HEK293 (cell line): ENCODE data around the gene FTCD.

Experiments
- CTCF ChIA-PET: fragments of 350-600 bp; formaldehyde crosslinking; extraction: SDS; loops from one replicate; lab custom pipeline; 2021; ENCODE audit warnings: antibody characterized with exemption; lab: Yijun Ruan, JAX
- POLR2A ChIA-PET: fragments of 300-600 bp; formaldehyde crosslinking; extraction: SDS; loops from one replicate; lab custom pipeline; 2020; ENCODE audit warnings: antibody characterized with exemption, inconsistent platforms; lab: Yijun Ruan, JAX
- H3K27ac ChIP-seq: fragments of 200-500 bp; sonication (Bioruptor generic); 2 replicates; pipeline ENCODE4 v1.5.1; 2014; ENCODE audit warnings: low read depth, low read length, control low read depth, inconsistent platforms; ENCODE audit errors: extremely low read depth
- H3K36me3 ChIP-seq, 2 experiments: fragments of 200-500 bp in 1 of 2; sonication (Bioruptor generic) in 1 of 2; 1 replicate in 1 of 2; 2 replicates in 1 of 2; pipeline ENCODE4 v1.5.1; 2014 to 2017; ENCODE audit warnings: inconsistent platforms in 2 of 2, low read length in 2 of 2; ENCODE audit not compliant: control insufficient read depth in 2 of 2, insufficient read depth in 1 of 2
- H3K4me1 ChIP-seq: fragments of 200-500 bp; sonication (Bioruptor generic); 2 replicates; pipeline ENCODE4 v1.5.1; 2014; ENCODE audit warnings: mild to moderate bottlenecking, low read length, inconsistent platforms; ENCODE audit not compliant: control insufficient read depth, insufficient read depth
- H3K4me3 ChIP-seq: 2 replicates; pipeline ENCODE4 v1.5.1; 2011; ENCODE audit warnings: low read depth, mild to moderate bottlenecking, control low read depth, low read length, moderate library complexity
- H3K9me3 ChIP-seq: fragments of 200-500 bp; sonication (Bioruptor generic); 2 replicates; pipeline ENCODE4 v1.5.1; 2014; ENCODE audit warnings: low read depth, low read length, inconsistent platforms; ENCODE audit not compliant: control insufficient read depth, insufficient read depth
- BCL11B ChIP-seq: fragments of 450-650 bp; formaldehyde crosslinking; IDR thresholded peaks from 2 replicates; pipeline ENCODE4 v1.5.1; 2016; ENCODE audit warnings: low read depth, missing biosample characterization, missing genetic modification characterization
- EGR2 ChIP-seq: fragments of 450-650 bp; formaldehyde crosslinking; IDR thresholded peaks from 2 replicates; pipeline ENCODE4 v1.5.1; 2016; ENCODE audit warnings: low read depth, missing biosample characterization, missing genetic modification characterization
- GFI1B ChIP-seq: fragments of 450-650 bp; formaldehyde crosslinking; IDR thresholded peaks from 2 replicates; pipeline ENCODE4 v1.5.1; 2016; ENCODE audit warnings: missing biosample characterization, missing genetic modification characterization
- GLIS1 ChIP-seq: fragments of 450-650 bp; formaldehyde crosslinking; IDR thresholded peaks from 2 replicates; pipeline ENCODE4 v1.5.1; 2016; ENCODE audit warnings: missing biosample characterization, missing genetic modification characterization
- KLF16 ChIP-seq: fragments of 450-650 bp; formaldehyde crosslinking; IDR thresholded peaks from 2 replicates; pipeline ENCODE4 v1.5.1; 2017; ENCODE audit warnings: missing biosample characterization, missing genetic modification characterization
- OVOL3 ChIP-seq: fragments of 450-650 bp; formaldehyde crosslinking; IDR thresholded peaks from 2 replicates; pipeline ENCODE4 v1.5.1; 2016; ENCODE audit warnings: missing biosample characterization, missing genetic modification characterization
- SP2 ChIP-seq: fragments of 450-650 bp; formaldehyde crosslinking; IDR thresholded peaks from 2 replicates; pipeline ENCODE4 v1.5.1; 2016; ENCODE audit warnings: missing biosample characterization, missing genetic modification characterization
- SP7 ChIP-seq: fragments of 450-650 bp; formaldehyde crosslinking; IDR thresholded peaks from 2 replicates; pipeline ENCODE4 v1.5.1; 2016; ENCODE audit warnings: missing biosample characterization, missing genetic modification characterization
- ZBTB21 ChIP-seq: fragments of 450-650 bp; formaldehyde crosslinking; IDR thresholded peaks from 2 replicates; pipeline ENCODE4 v1.5.1; 2017; ENCODE audit warnings: missing biosample characterization, missing genetic modification characterization
- ZBTB7A ChIP-seq: fragments of 450-650 bp; formaldehyde crosslinking; IDR thresholded peaks from 2 replicates; pipeline ENCODE4 v1.5.1; 2016; ENCODE audit warnings: low read depth, missing biosample characterization, missing genetic modification characterization
- ZFHX2 ChIP-seq: fragments of 450-650 bp; formaldehyde crosslinking; conservative IDR thresholded peaks from 2 replicates; pipeline ENCODE4 v1.5.1; 2016; ENCODE audit warnings: missing biosample characterization, missing genetic modification characterization
- ZNF292 ChIP-seq: fragments of 450-650 bp; formaldehyde crosslinking; IDR thresholded peaks from 2 replicates; pipeline ENCODE4 v1.5.1; 2016; ENCODE audit warnings: low read depth, missing biosample characterization, missing genetic modification characterization, borderline replicate concordance
- ZNF350 ChIP-seq: fragments of 450-650 bp; formaldehyde crosslinking; IDR thresholded peaks from 2 replicates; pipeline ENCODE4 v1.5.0; 2017; ENCODE audit warnings: missing biosample characterization, mild to moderate bottlenecking, missing genetic modification characterization
- ZNF394 ChIP-seq: fragments of 450-650 bp; formaldehyde crosslinking; IDR thresholded peaks from 2 replicates; pipeline ENCODE4 v1.5.1; 2016; ENCODE audit warnings: missing biosample characterization, missing genetic modification characterization, mild to moderate bottlenecking, moderate library complexity, borderline replicate concordance
- ZNF416 ChIP-seq: fragments of 450-650 bp; formaldehyde crosslinking; IDR thresholded peaks from 2 replicates; pipeline ENCODE4 v1.5.1; 2016; ENCODE audit warnings: missing biosample characterization, missing genetic modification characterization
- ZNF48 ChIP-seq: fragments of 450-650 bp; formaldehyde crosslinking; IDR thresholded peaks from 2 replicates; pipeline ENCODE4 v1.5.1; 2016; ENCODE audit warnings: missing biosample characterization, missing genetic modification characterization
- ZNF600 ChIP-seq: fragments of 450-650 bp; formaldehyde crosslinking; IDR thresholded peaks from 2 replicates; pipeline ENCODE4 v1.5.1; 2016; ENCODE audit warnings: missing biosample characterization, missing genetic modification characterization
- ZNF629 ChIP-seq: fragments of 450-650 bp; formaldehyde crosslinking; IDR thresholded peaks from 2 replicates; pipeline ENCODE4 v1.5.1; 2017; ENCODE audit warnings: missing biosample characterization, missing genetic modification characterization
- ZNF654 ChIP-seq: fragments of 450-650 bp; formaldehyde crosslinking; IDR thresholded peaks from 2 replicates; pipeline ENCODE4 v1.5.1; 2016; ENCODE audit warnings: low read depth, missing biosample characterization, missing genetic modification characterization
- ZNF777 ChIP-seq: fragments of 450-650 bp; formaldehyde crosslinking; IDR thresholded peaks from 2 replicates; pipeline ENCODE4 v1.5.1; 2017; ENCODE audit warnings: missing biosample characterization, missing genetic modification characterization, borderline replicate concordance
- TF ChIP-seq, protein P1 (sequence below): fragments of 450-650 bp; formaldehyde crosslinking; conservative IDR thresholded peaks from 2 replicates; pipeline ENCODE4 v1.5.1; 2016; ENCODE audit warnings: low read depth, missing biosample characterization, missing genetic modification characterization
- TF ChIP-seq, protein P2 (sequence below): fragments of 450-650 bp; formaldehyde crosslinking; IDR thresholded peaks from 2 replicates; pipeline ENCODE4 v1.5.1; 2016; ENCODE audit warnings: missing biosample characterization, missing genetic modification characterization
- TF ChIP-seq, protein P3 (sequence below): fragments of 450-650 bp; formaldehyde crosslinking; IDR thresholded peaks from 2 replicates; pipeline ENCODE4 v1.5.1; 2016; ENCODE audit warnings: missing biosample characterization, missing genetic modification characterization
- TF ChIP-seq, protein P4 (sequence below): fragments of 450-650 bp; formaldehyde crosslinking; IDR thresholded peaks from 2 replicates; pipeline ENCODE4 v1.5.1; 2016; ENCODE audit warnings: missing biosample characterization, missing genetic modification characterization
- TF ChIP-seq, protein P5 (sequence below): fragments of 450-650 bp; formaldehyde crosslinking; IDR thresholded peaks from 2 replicates; pipeline ENCODE4 v1.5.1; 2016; ENCODE audit warnings: missing biosample characterization, missing genetic modification characterization

Gene FTCD

DNA sequence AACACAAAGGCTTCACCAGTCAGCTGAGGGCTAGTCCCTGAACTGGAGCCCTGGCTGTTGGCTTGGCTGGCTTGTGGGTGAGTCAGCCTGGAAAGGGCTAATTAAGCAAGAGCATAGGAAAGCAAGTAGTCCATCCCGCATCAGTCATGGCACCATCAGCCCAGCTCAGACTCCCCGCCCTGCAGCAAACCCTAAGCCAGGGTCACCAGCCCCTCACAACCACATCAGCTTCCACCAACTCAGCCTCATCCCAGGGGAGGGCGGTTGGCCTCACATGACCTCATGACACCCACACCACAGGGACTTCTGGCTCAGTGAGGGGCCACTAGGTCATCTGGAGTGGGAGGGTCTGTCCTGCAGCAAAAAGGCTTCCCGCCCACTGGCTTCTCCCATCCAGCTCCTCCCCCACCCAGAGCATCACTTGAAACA is 35.9 kb upstream of the FTCD start:
- Histone ChIP-seq H3K36me3 (peaks cover 7 to 48% of the 10 kb centered on the region in 2 experiments; a peak in 1 of 3 replicates), H3K9me3 (no peaks in the 10 kb centered on the region), H3K27ac (no peak overlapping the region), H3K4me3 (no peak overlapping the region), H3K4me1 (peaks cover 9% of the 10 kb centered on the region)
- ChIA-PET POLR2A (no interaction called here), CTCF (interaction anchor here (1.5 kb wide), 1 partner anchor 218 kb away, joined by 4 read pairs; no protein-coding TSS in a partner anchor)
- TF ChIP-seq, protein P1, sequence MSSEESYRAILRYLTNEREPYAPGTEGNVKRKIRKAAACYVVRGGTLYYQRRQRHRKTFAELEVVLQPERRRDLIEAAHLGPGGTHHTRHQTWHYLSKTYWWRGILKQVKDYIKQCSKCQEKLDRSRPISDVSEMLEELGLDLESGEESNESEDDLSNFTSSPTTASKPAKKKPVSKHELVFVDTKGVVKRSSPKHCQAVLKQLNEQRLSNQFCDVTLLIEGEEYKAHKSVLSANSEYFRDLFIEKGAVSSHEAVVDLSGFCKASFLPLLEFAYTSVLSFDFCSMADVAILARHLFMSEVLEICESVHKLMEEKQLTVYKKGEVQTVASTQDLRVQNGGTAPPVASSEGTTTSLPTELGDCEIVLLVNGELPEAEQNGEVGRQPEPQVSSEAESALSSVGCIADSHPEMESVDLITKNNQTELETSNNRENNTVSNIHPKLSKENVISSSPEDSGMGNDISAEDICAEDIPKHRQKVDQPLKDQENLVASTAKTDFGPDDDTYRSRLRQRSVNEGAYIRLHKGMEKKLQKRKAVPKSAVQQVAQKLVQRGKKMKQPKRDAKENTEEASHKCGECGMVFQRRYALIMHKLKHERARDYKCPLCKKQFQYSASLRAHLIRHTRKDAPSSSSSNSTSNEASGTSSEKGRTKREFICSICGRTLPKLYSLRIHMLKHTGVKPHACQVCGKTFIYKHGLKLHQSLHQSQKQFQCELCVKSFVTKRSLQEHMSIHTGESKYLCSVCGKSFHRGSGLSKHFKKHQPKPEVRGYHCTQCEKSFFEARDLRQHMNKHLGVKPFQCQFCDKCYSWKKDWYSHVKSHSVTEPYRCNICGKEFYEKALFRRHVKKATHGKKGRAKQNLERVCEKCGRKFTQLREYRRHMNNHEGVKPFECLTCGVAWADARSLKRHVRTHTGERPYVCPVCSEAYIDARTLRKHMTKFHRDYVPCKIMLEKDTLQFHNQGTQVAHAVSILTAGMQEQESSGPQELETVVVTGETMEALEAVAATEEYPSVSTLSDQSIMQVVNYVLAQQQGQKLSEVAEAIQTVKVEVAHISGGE (tag by site-specific recombination), result no peak
- peak; percentile 96 for TF ChIP-seq SP7 (tag by site-specific recombination)
- peak; percentile 97 for TF ChIP-seq EGR2 (tag by site-specific recombination)
- 0 out of 2 replicates have a peak, but pooled peaks have one; percentile 20 for TF ChIP-seq ZNF629
- no peak for TF ChIP-seq KLF16
- peak; percentile 97 for TF ChIP-seq ZNF600 (tag by site-specific recombination)
- peak; percentile 17; the same call in 1 of the 2 replicates for TF ChIP-seq ZNF394 (tag by site-specific recombination)
- peak; percentile 95 for TF ChIP-seq ZFHX2
- TF ChIP-seq ZBTB7A (tag by site-specific recombination), result 0 out of 2 replicates have a peak, but pooled peaks have one; percentile 33
- TF ChIP-seq SP2, result peak; percentile 26; the same call in 1 of the 2 replicates
- no peak for TF ChIP-seq OVOL3 (tag by site-specific recombination)
- TF ChIP-seq, protein P2, sequence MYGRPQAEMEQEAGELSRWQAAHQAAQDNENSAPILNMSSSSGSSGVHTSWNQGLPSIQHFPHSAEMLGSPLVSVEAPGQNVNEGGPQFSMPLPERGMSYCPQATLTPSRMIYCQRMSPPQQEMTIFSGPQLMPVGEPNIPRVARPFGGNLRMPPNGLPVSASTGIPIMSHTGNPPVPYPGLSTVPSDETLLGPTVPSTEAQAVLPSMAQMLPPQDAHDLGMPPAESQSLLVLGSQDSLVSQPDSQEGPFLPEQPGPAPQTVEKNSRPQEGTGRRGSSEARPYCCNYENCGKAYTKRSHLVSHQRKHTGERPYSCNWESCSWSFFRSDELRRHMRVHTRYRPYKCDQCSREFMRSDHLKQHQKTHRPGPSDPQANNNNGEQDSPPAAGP (tag by site-specific recombination), result peak; percentile 64

DNA sequence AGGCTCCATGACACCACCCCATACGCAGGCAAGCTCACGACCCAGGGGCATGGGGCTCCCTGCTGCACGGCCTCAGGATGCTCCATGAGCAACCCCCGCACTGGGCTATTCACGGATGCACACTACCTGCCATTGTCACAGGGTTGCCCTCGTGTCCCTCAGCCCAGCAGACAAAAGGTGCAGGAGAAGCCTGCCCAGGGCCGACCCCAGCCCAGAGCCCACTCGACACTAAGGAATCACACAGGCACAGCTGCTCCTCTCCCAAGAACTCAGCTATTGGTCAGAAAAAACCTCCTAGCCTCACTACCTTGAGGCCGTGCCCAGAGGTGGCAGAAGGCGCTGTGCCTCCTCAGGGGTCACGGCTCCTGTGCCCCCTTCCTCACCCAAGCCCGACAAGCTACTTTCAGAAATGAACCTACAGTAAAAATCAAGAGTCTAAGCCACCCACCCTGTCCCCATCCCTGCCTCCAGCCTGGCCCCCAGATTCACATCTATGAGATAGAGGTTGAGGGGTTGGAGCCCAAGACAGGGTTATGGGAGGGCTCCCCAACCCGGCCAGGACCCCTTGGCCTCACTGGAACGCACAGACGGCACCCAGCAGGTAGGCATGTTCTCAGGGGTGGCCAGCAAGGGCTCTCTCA is 35.2 kb upstream of the FTCD start:
- Histone ChIP-seq H3K4me1 (peaks cover 9% of the 10 kb centered on the region), H3K9me3 (no peaks in the 10 kb centered on the region), H3K27ac (no peak overlapping the region), H3K4me3 (no peak overlapping the region), H3K36me3 (peaks cover 7 to 41% of the 10 kb centered on the region in 2 experiments; a peak in 1 of 3 replicates)
- ChIA-PET POLR2A (interaction anchor here (1.2 kb wide), 1 partner anchor 38 kb away, joined by 3 read pairs; no protein-coding TSS in a partner anchor), CTCF (interaction anchor here (1.5 kb wide), 2 partner anchors 47 to 218 kb away, joined by 4 to 6 read pairs; no protein-coding TSS in a partner anchor)
- TF ChIP-seq, protein P3, sequence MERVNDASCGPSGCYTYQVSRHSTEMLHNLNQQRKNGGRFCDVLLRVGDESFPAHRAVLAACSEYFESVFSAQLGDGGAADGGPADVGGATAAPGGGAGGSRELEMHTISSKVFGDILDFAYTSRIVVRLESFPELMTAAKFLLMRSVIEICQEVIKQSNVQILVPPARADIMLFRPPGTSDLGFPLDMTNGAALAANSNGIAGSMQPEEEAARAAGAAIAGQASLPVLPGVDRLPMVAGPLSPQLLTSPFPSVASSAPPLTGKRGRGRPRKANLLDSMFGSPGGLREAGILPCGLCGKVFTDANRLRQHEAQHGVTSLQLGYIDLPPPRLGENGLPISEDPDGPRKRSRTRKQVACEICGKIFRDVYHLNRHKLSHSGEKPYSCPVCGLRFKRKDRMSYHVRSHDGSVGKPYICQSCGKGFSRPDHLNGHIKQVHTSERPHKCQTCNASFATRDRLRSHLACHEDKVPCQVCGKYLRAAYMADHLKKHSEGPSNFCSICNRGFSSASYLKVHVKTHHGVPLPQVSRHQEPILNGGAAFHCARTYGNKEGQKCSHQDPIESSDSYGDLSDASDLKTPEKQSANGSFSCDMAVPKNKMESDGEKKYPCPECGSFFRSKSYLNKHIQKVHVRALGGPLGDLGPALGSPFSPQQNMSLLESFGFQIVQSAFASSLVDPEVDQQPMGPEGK (tag by site-specific recombination), result no peak
- TF ChIP-seq ZNF292 (tag by site-specific recombination), result no peak
- TF ChIP-seq ZNF416 (tag by site-specific recombination), result no peak
- no peak for TF ChIP-seq ZNF48 (tag by site-specific recombination)
- TF ChIP-seq ZBTB21 (tag by site-specific recombination), result no peak
- TF ChIP-seq, protein P4, sequence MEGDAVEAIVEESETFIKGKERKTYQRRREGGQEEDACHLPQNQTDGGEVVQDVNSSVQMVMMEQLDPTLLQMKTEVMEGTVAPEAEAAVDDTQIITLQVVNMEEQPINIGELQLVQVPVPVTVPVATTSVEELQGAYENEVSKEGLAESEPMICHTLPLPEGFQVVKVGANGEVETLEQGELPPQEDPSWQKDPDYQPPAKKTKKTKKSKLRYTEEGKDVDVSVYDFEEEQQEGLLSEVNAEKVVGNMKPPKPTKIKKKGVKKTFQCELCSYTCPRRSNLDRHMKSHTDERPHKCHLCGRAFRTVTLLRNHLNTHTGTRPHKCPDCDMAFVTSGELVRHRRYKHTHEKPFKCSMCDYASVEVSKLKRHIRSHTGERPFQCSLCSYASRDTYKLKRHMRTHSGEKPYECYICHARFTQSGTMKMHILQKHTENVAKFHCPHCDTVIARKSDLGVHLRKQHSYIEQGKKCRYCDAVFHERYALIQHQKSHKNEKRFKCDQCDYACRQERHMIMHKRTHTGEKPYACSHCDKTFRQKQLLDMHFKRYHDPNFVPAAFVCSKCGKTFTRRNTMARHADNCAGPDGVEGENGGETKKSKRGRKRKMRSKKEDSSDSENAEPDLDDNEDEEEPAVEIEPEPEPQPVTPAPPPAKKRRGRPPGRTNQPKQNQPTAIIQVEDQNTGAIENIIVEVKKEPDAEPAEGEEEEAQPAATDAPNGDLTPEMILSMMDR (tag by site-specific recombination), result no peak
- TF ChIP-seq ZNF777 (tag by site-specific recombination), result no peak
- TF ChIP-seq, protein P5, sequence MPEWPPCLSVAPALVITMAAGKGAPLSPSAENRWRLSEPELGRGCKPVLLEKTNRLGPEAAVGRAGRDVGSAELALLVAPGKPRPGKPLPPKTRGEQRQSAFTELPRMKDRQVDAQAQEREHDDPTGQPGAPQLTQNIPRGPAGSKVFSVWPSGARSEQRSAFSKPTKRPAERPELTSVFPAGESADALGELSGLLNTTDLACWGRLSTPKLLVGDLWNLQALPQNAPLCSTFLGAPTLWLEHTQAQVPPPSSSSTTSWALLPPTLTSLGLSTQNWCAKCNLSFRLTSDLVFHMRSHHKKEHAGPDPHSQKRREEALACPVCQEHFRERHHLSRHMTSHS, result no peak
- no peak for TF ChIP-seq ZNF654 (tag by site-specific recombination)
- no peak for TF ChIP-seq GLIS1 (tag by site-specific recombination)
- TF ChIP-seq GFI1B, result no peak
- no peak for TF ChIP-seq ZNF350 (tag by site-specific recombination)
- no peak for TF ChIP-seq BCL11B (tag by site-specific recombination)
